HepG2 (cell line): ENCODE measurements around the gene TMEM182. TPM values are rescaled to one million over a fixed set of nuclear protein-coding genes. Genes with fewer than 3 reads are reported as not detected.
A peak's percentile ranks its signal among the peaks of the same experiment; 100 is the strongest.

ENCODE experiments used
- FOSL2 ChIP-seq: sonication (generic); formaldehyde crosslinking; IDR thresholded peaks from 2 replicates; pipeline ENCODE4 v1.4.0; 2020; ENCODE audit warnings: missing genetic modification reagents
- HNF4A ChIP-seq: sonication (generic); formaldehyde crosslinking; IDR thresholded peaks from 2 replicates; pipeline ENCODE4 v1.4.0; 2020; ENCODE audit warnings: missing genetic modification reagents
- ZNF205 ChIP-seq: IDR thresholded peaks from 2 replicates; pipeline ENCODE4 v1.6.1; 2018; ENCODE audit warnings: missing biosample characterization, missing genetic modification reagents
- polyA plus RNA-seq, 8 experiments: library from polyadenylated mRNA; depleted of rRNA in 3 of 8; stranded (reverse) in 7 of 8; unstranded in 1 of 8; fragments of >200 nt; fragmentation: Illumina TruSeq in 4 of 8; extraction: Trizol in 4 of 8; gene quantifications; 2 replicates each; pipeline versions ENCODE4 v1.2.1 to v1.2.3, GENCODE V29; 2011 to 2016; ENCODE audit warnings: low read depth in 4 of 8, missing spikeins in 1 of 8, mixed read lengths in 1 of 8; ENCODE audit not compliant: insufficient read depth in 1 of 8
- total RNA-seq, 5 experiments: library from RNA; depleted of rRNA; stranded (reverse); fragments of >200 nt; fragmentation: Illumina TruSeq; extraction: Trizol; gene quantifications; 2 replicates each; pipeline ENCODE4 v1.2.3, GENCODE V29; 2016; ENCODE audit warnings: low read depth in 1 of 5
- TF ChIP-seq, protein P1 (sequence below): sonication (generic); formaldehyde crosslinking; IDR thresholded peaks from 2 replicates; pipeline ENCODE4 v1.4.0; 2020; ENCODE audit warnings: missing genetic modification reagents

TMEM182 gene
- total and polyA plus RNA-seq, 2 of the 13 experiments (the other 11 are each of a cell fraction or from before 2014, with no cell fraction given): 8.7 to 8.9 TPM

GRCh38 chr2:102801858-102802699, 40.2 kb downstream of the TMEM182 start (continued):
- TF ChIP-seq, protein P1, sequence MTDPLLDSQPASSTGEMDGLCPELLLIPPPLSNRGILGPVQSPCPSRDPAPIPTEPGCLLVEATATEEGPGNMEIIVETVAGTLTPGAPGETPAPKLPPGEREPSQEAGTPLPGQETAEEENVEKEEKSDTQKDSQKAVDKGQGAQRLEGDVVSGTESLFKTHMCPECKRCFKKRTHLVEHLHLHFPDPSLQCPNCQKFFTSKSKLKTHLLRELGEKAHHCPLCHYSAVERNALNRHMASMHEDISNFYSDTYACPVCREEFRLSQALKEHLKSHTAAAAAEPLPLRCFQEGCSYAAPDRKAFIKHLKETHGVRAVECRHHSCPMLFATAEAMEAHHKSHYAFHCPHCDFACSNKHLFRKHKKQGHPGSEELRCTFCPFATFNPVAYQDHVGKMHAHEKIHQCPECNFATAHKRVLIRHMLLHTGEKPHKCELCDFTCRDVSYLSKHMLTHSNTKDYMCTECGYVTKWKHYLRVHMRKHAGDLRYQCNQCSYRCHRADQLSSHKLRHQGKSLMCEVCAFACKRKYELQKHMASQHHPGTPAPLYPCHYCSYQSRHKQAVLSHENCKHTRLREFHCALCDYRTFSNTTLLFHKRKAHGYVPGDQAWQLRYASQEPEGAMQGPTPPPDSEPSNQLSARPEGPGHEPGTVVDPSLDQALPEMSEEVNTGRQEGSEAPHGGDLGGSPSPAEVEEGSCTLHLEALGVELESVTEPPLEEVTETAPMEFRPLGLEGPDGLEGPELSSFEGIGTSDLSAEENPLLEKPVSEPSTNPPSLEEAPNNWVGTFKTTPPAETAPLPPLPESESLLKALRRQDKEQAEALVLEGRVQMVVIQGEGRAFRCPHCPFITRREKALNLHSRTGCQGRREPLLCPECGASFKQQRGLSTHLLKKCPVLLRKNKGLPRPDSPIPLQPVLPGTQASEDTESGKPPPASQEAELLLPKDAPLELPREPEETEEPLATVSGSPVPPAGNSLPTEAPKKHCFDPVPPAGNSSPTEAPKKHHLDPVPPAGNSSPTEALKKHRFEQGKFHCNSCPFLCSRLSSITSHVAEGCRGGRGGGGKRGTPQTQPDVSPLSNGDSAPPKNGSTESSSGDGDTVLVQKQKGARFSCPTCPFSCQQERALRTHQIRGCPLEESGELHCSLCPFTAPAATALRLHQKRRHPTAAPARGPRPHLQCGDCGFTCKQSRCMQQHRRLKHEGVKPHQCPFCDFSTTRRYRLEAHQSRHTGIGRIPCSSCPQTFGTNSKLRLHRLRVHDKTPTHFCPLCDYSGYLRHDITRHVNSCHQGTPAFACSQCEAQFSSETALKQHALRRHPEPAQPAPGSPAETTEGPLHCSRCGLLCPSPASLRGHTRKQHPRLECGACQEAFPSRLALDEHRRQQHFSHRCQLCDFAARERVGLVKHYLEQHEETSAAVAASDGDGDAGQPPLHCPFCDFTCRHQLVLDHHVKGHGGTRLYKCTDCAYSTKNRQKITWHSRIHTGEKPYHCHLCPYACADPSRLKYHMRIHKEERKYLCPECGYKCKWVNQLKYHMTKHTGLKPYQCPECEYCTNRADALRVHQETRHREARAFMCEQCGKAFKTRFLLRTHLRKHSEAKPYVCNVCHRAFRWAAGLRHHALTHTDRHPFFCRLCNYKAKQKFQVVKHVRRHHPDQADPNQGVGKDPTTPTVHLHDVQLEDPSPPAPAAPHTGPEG (CRISPR knock-in tag): no peak
- 0 out of 2 replicates have a peak, but pooled peaks have one; percentile 69 for TF ChIP-seq ZNF205 (CRISPR knock-in tag)
- peak; percentile 46; the same call in 1 of the 2 replicates for TF ChIP-seq HNF4A
- peak; percentile 34; the same call in 1 of the 2 replicates for TF ChIP-seq FOSL2 (CRISPR knock-in tag)
- TF ChIP-seq, all 625 proteins: peak for 9
